ENCODE measurements around the gene ZNF20.

The ZNF20 gene

GRCh38 chr19:12133069-12133468 lies 7.1 kb downstream of the ZNF20 start:
- Histone ChIP-seq H4K20me1 (ENCODE audit: insufficient read depth, low read length, poor library complexity, severe bottlenecking) (no peaks in the 10 kb centered on the region), H3K4me1 (ENCODE audit: insufficient read depth, low read length, poor library complexity, severe bottlenecking) (peaks cover 8% of the 10 kb centered on the region), H3K4me2 (ENCODE audit: low read depth, low read length, poor library complexity, severe bottlenecking) (no peak overlapping the region), H3K36me3 (ENCODE audit: insufficient read depth, low read length) (peaks cover 31% of the 10 kb centered on the region), H3K27me3 (ENCODE audit: insufficient read depth, low read length, poor library complexity, severe bottlenecking) (no peaks in the 10 kb centered on the region), H3K4me3 (ENCODE audit: low read length, poor library complexity, severe bottlenecking) (no peak overlapping the region), H3K9ac (ENCODE audit: low read depth, low read length, poor library complexity, severe bottlenecking) (no peak overlapping the region), H3K9me3 (ENCODE audit: insufficient read depth, low read depth, low read length) (peaks cover 18% of the 10 kb centered on the region; the same call in 1 of the 2 replicates), H3K9me2 (replicated peaks; ENCODE audit: low read depth, low read length) (no peaks in the 10 kb centered on the region), H3K79me2 (ENCODE audit: insufficient read depth, low read length) (0 out of 2 replicates have a peak, but pooled peaks cover 4% of the 10 kb centered on the region), H2AFZ (ENCODE audit: low read length) (no peak overlapping the region), H3F3A (ENCODE audit: low read depth) (no peaks in the 10 kb centered on the region)
- no peak for TF ChIP-seq CTCF (conservative IDR thresholded peaks at IDR 0.05; ENCODE audit: low read length)
- no peak for TF ChIP-seq EZH2phosphoT487 (IDR thresholded peaks at IDR 0.05; ENCODE audit: borderline replicate concordance)

- Histone ChIP-seq H4K20me1 (ENCODE audit: insufficient read depth, low read length, poor library complexity, severe bottlenecking) (no peaks in the 10 kb centered on the region), H3K36me3 (ENCODE audit: insufficient read depth, low read length) (no peaks in the 10 kb centered on the region), H3K9me2 (replicated peaks; ENCODE audit: low read depth, low read length) (no peaks in the 10 kb centered on the region), H2AFZ (ENCODE audit: low read length) (no peak overlapping the region), H3K79me2 (ENCODE audit: insufficient read depth, low read length) (no peaks in the 10 kb centered on the region), H3K4me3 (ENCODE audit: low read length, poor library complexity, severe bottlenecking) (no peak overlapping the region), H3K4me1 (ENCODE audit: insufficient read depth, low read length, poor library complexity, severe bottlenecking) (no peaks in the 10 kb centered on the region), H3K9me3 (ENCODE audit: insufficient read depth, low read depth, low read length) (peaks cover 2% of the 10 kb centered on the region; the same call in 1 of the 2 replicates), H3F3A (ENCODE audit: low read depth) (no peaks in the 10 kb centered on the region), H3K27me3 (ENCODE audit: insufficient read depth, low read length, poor library complexity, severe bottlenecking) (no peaks in the 10 kb centered on the region), H3K9ac (ENCODE audit: low read depth, low read length, poor library complexity, severe bottlenecking) (no peak overlapping the region), H3K4me2 (ENCODE audit: low read depth, low read length, poor library complexity, severe bottlenecking) (no peak overlapping the region)
- TF ChIP-seq CTCF (conservative IDR thresholded peaks at IDR 0.05; ENCODE audit: low read length) (peak; percentile 67), EZH2phosphoT487 (IDR thresholded peaks at IDR 0.05; ENCODE audit: borderline replicate concordance) (no peak)
Observed at GRCh38 chr19:12126707-12127106, 13.4 kb downstream of the ZNF20 start.

- no peaks in the 10 kb centered on the region; the same call in 1 of the 2 replicates for H3K9me3 ChIP-seq (ENCODE audit: insufficient read depth, low read depth, low read length)
Observed at GRCh38 chr19:12117201-12117970, 22.8 kb downstream of the ZNF20 start.

More at GRCh38 chr19:12117201-12117970, 22.8 kb downstream of the ZNF20 start:
- Histone ChIP-seq H4K20me1 (ENCODE audit: insufficient read depth, low read length, poor library complexity, severe bottlenecking) (no peaks in the 10 kb centered on the region), H3K27me3 (ENCODE audit: insufficient read depth, low read length, poor library complexity, severe bottlenecking) (no peaks in the 10 kb centered on the region), H3K9me2 (replicated peaks; ENCODE audit: low read depth, low read length) (no peaks in the 10 kb centered on the region), H2AFZ (ENCODE audit: low read length) (no peak overlapping the region), H3K4me3 (ENCODE audit: low read length, poor library complexity, severe bottlenecking) (no peak overlapping the region), H3K9ac (ENCODE audit: low read depth, low read length, poor library complexity, severe bottlenecking) (no peak overlapping the region), H3F3A (ENCODE audit: low read depth) (no peaks in the 10 kb centered on the region), H3K4me1 (ENCODE audit: insufficient read depth, low read length, poor library complexity, severe bottlenecking) (no peaks in the 10 kb centered on the region), H3K4me2 (ENCODE audit: low read depth, low read length, poor library complexity, severe bottlenecking) (no peak overlapping the region), H3K36me3 (ENCODE audit: insufficient read depth, low read length) (0 out of 2 replicates have a peak, but pooled peaks cover 2% of the 10 kb centered on the region), H3K79me2 (ENCODE audit: insufficient read depth, low read length) (no peaks in the 10 kb centered on the region)
- TF ChIP-seq CTCF (conservative IDR thresholded peaks at IDR 0.05; ENCODE audit: low read length), result no peak
- TF ChIP-seq EZH2phosphoT487 (IDR thresholded peaks at IDR 0.05; ENCODE audit: borderline replicate concordance), result no peak
